HepG2 (cell line): ENCODE measurements around the gene TSGA10. TPM values are rescaled to one million over a fixed set of nuclear protein-coding genes. Genes with fewer than 3 reads are reported as not detected.

Experiments used
- ATAC-seq: fragments of 200-7000 bp; cut with Tn5 transposase; 3 replicates; pipeline ENCODE4 v1.9.1; 2020; ENCODE audit warnings: mild to moderate bottlenecking, moderate library complexity
- BruUV-seq: library from RNA; stranded (reverse); fragments of 400-500 nt; replicated peaks from 2 replicates; lab custom pipeline; 2021; lab: Mats Ljungman, UMichigan
- CTCF ChIA-PET: fragments of 300-600 bp; formaldehyde crosslinking; extraction: SDS; loops from one replicate; lab custom pipeline; 2021; ENCODE audit warnings: low total read pairs, inconsistent platforms, low intra/inter-chr PET ratio; lab: Yijun Ruan, JAX
- POLR2A ChIA-PET: fragments of 350-600 bp; sonication (Branson Sonifier 250); formaldehyde crosslinking; loops from one replicate; lab custom pipeline; 2020; ENCODE audit warnings: antibody characterized with exemption, inconsistent platforms; lab: Yijun Ruan, JAX
- DNase-seq: peaks from one replicate; pipeline ENCODE4 v3.0.0-alpha.2; 2015; ENCODE audit warnings: low spot score
- FAIRE-seq: peaks from 3 replicates; lab custom pipeline; 2011; peaks lifted over from hg19 to GRCh38; lab: Jason Lieb, UNC
- H2AFZ ChIP-seq: one replicate; pipeline ENCODE4 v1.6.1; 2011; ENCODE audit warnings: low read length, inconsistent platforms
- H3K27ac ChIP-seq: fragments of 300-600 bp; 3 replicates; pipeline ENCODE4 v1.8.0; 2011; ENCODE audit warnings: mixed run types, mild to moderate bottlenecking, mixed read lengths, low read length, inconsistent platforms; ENCODE audit not compliant: insufficient read depth; ENCODE audit errors: extremely low read length
- H3K27me3 ChIP-seq, 2 experiments: fragments of 200-600 bp in 1 of 2; 2 replicates in 1 of 2; 3 replicates in 1 of 2; pipeline versions ENCODE4 v1.6.0 to v1.8.0; 2011; ENCODE audit warnings: low read length in 2 of 2, mild to moderate bottlenecking in 2 of 2, moderate library complexity in 2 of 2, inconsistent platforms in 1 of 2; ENCODE audit not compliant: insufficient read depth in 2 of 2, control insufficient read depth in 1 of 2
- H3K36me3 ChIP-seq, 2 experiments: fragments of 200-600 bp in 1 of 2; replicated peaks in 1 of 2; 2 replicates in 1 of 2; 3 replicates in 1 of 2; pipeline versions ENCODE4 v1.5.1 to v1.8.0; 2011; ENCODE audit warnings: low read length in 2 of 2, inconsistent platforms in 1 of 2; ENCODE audit not compliant: insufficient read depth in 2 of 2, control insufficient read depth in 1 of 2
- H3K4me1 ChIP-seq: 2 replicates; pipeline ENCODE4 v1.5.1; 2012; ENCODE audit warnings: low read length, inconsistent platforms; ENCODE audit not compliant: insufficient read depth
- H3K4me2 ChIP-seq: 2 replicates; pipeline ENCODE4 v1.6.0; 2011; ENCODE audit warnings: low read depth, low read length, inconsistent platforms
- H3K4me3 ChIP-seq, 3 experiments: fragments of 200-600 bp in 1 of 3; sonication (generic), shearing (Covaris generic) in 1 of 3; replicated peaks in 1 of 3; 2 replicates each; pipeline ENCODE4 v1.5.1; 2011 to 2016; ENCODE audit warnings: low read length in 3 of 3, inconsistent platforms in 2 of 3, low read depth in 2 of 3, mild to moderate bottlenecking in 2 of 3, control low read depth in 1 of 3, mixed read lengths in 1 of 3; ENCODE audit not compliant: insufficient read depth in 1 of 3
- H3K79me2 ChIP-seq: one replicate; pipeline ENCODE4 v1.6.1; 2011; ENCODE audit warnings: low read length, inconsistent platforms; ENCODE audit not compliant: insufficient read depth
- H3K9ac ChIP-seq: 2 replicates; pipeline ENCODE4 v1.6.0; 2011; ENCODE audit warnings: mild to moderate bottlenecking, low read depth, low read length, inconsistent platforms; ENCODE audit not compliant: insufficient read depth
- H3K9me3 ChIP-seq: 2 replicates; pipeline ENCODE4 v1.5.1; 2012; ENCODE audit warnings: mild to moderate bottlenecking, low read length
- H4K20me1 ChIP-seq: 2 replicates; pipeline ENCODE4 v1.6.0; 2011; ENCODE audit warnings: inconsistent platforms, mild to moderate bottlenecking, low read length, moderate library complexity; ENCODE audit not compliant: insufficient read depth
- ATRX ChIP-seq: sonication (generic); formaldehyde crosslinking; IDR thresholded peaks from 2 replicates; pipeline ENCODE4 v1.4.0; 2020; ENCODE audit warnings: missing genetic modification reagents, borderline replicate concordance
- CREB1 ChIP-seq, 2 experiments: fragments of 450-650 bp in 1 of 2; IDR thresholded peaks; 2 replicates each; pipeline ENCODE4 v1.6.1; 2016 to 2017; ENCODE audit warnings: control low read depth in 1 of 2, mild to moderate bottlenecking in 1 of 2, missing compliant biosample characterization in 1 of 2, missing genetic modification characterization in 1 of 2
- MAFK ChIP-seq, 2 experiments: IDR thresholded peaks in 1 of 2; conservative IDR thresholded peaks in 1 of 2; 2 replicates each; pipeline ENCODE4 v1.6.1; 2011; ENCODE audit warnings: improper control_type of control experiment in 2 of 2, low read length in 2 of 2
- NFIB ChIP-seq: sonication (generic); formaldehyde crosslinking; IDR thresholded peaks from 2 replicates; pipeline ENCODE4 v1.9.0; 2021; ENCODE audit warnings: missing genetic modification reagents, mild to moderate bottlenecking, borderline replicate concordance
- PAXIP1 ChIP-seq: sonication (generic); formaldehyde crosslinking; conservative IDR thresholded peaks from 2 replicates; pipeline ENCODE4 v1.4.0; 2020; ENCODE audit warnings: mild to moderate bottlenecking, missing genetic modification reagents, moderate library complexity
- RBAK ChIP-seq: sonication (generic); formaldehyde crosslinking; IDR thresholded peaks from 2 replicates; pipeline ENCODE4 v1.5.1; 2020; ENCODE audit warnings: mild to moderate bottlenecking, missing genetic modification reagents
- SMYD3 ChIP-seq: sonication (generic); formaldehyde crosslinking; IDR thresholded peaks from 2 replicates; pipeline ENCODE4 v1.8.1; 2023; ENCODE audit warnings: mild to moderate bottlenecking, missing genetic modification reagents
- TBX2 ChIP-seq: sonication (generic); formaldehyde crosslinking; IDR thresholded peaks from 2 replicates; pipeline ENCODE4 v1.5.0; 2020; ENCODE audit warnings: missing genetic modification reagents, mild to moderate bottlenecking, borderline replicate concordance
- ZNF20 ChIP-seq: sonication (generic); formaldehyde crosslinking; IDR thresholded peaks from 2 replicates; pipeline ENCODE4 v1.4.0; 2020; ENCODE audit warnings: mild to moderate bottlenecking, moderate library complexity, missing genetic modification reagents
- ZNF232 ChIP-seq: sonication (generic); formaldehyde crosslinking; IDR thresholded peaks from 2 replicates; pipeline ENCODE4 v1.4.0; 2020; ENCODE audit warnings: missing genetic modification reagents, borderline replicate concordance
- WGBS: methylation state at CpG from one replicate; pipeline ENCODE4 v1.1.6; 2017; ENCODE audit warnings: low lambda C conversion rate; 5-methylcytosine and 5-hydroxymethylcytosine counted together
- in situ Hi-C: cut with HindIII; loops from 2 replicates; pipeline ENCODE4 v1.10.0; 2017; ENCODE audit warnings: low pct_unique_long_range_greater_than_20kb; ENCODE audit not compliant: extremely low pct_ligation_motif_present
- intact Hi-C: fragments of 100-400 bp; cut with micrococcal nuclease; formaldehyde crosslinking; loops from one replicate; pipeline ENCODE4 v1.10.0; 2022; ENCODE audit not compliant: unreplicated experiment
- polyA plus RNA-seq, 8 experiments: library from polyadenylated mRNA; depleted of rRNA in 3 of 8; stranded (reverse) in 7 of 8; unstranded in 1 of 8; fragments of >200 nt; fragmentation: Illumina TruSeq in 4 of 8; extraction: Trizol in 4 of 8; gene quantifications; 2 replicates each; pipeline versions ENCODE4 v1.2.1 to v1.2.3, GENCODE V29; 2011 to 2016; ENCODE audit warnings: low read depth in 4 of 8, missing spikeins in 1 of 8, mixed read lengths in 1 of 8; ENCODE audit not compliant: insufficient read depth in 1 of 8
- total RNA-seq, 5 experiments: library from RNA; depleted of rRNA; stranded (reverse); fragments of >200 nt; fragmentation: Illumina TruSeq; extraction: Trizol; gene quantifications; 2 replicates each; pipeline ENCODE4 v1.2.3, GENCODE V29; 2016; ENCODE audit warnings: low read depth in 1 of 5

TSGA10 gene
- total and polyA plus RNA-seq, 2 of the 13 experiments (the other 11 are each of a cell fraction or from before 2014, with no cell fraction given) = 4.7 to 13.1 TPM

- peaks cover 15% of the 10 kb centered on the region for H3K4me1 ChIP-seq
- no peak for TF ChIP-seq CREB1 (IDR thresholded peaks at IDR 0.05)
- 0 out of 2 replicates have a peak, but pooled peaks have one; percentile 12 for TF ChIP-seq CREB1 (CRISPR knock-in tag; IDR thresholded peaks at IDR 0.05)
- no peak for TF ChIP-seq TBX2
- TF ChIP-seq, all 625 proteins: peak for 1
- Histone ChIP-seq H3K4me2 (peak overlapping the region; percentile 13), H3K9ac (no peak overlapping the region), H3K9me3 (no peaks in the 10 kb centered on the region), H3K79me2 (no peaks in the 10 kb centered on the region), H3K4me3 (no peak overlapping the region; a peak in 1 of 6 replicates), H4K20me1 (no peaks in the 10 kb centered on the region), H3K27me3 (no peaks in the 10 kb centered on the region), H3K27ac (no peak overlapping the region), H3K36me3 (no peaks in the 10 kb centered on the region), H2AFZ (no peak overlapping the region)
- ChIA-PET POLR2A (no interaction called here), CTCF (interaction anchor here (2.8 kb wide), 1 partner anchor 418 kb away, joined by 32 read pairs; no protein-coding TSS in a partner anchor)
- DNase-seq (no peak), FAIRE-seq (no peak), ATAC-seq (0 out of 3 replicates have a peak, but pooled peaks have one; percentile 9)
- no TSS peak for BruUV-seq
- intact Hi-C loops (loop anchor here (10.0 kb wide), 1 partner anchor 123 kb away; no protein-coding TSS in a partner anchor), in situ Hi-C loops (loop anchor here (5.0 kb wide), 2 partner anchors 186 to 421 kb away; no protein-coding TSS in a partner anchor)
- WGBS = 14% methylated on average over 3 of the region's 3 CpGs
Observed at GRCh38 chr2:99067871-99068625, 86.7 kb downstream of the TSGA10 start.

GRCh38 chr2:99066075-99066958, 88.4 kb downstream of the TSGA10 start:
- DNase-seq = peak; percentile 64
- FAIRE-seq = peak; percentile 48
- Histone ChIP-seq H3K4me2 (peak overlapping the region; percentile 63), H4K20me1 (no peaks in the 10 kb centered on the region), H3K9me3 (no peaks in the 10 kb centered on the region), H3K27me3 (no peaks in the 10 kb centered on the region), H3K4me1 (peaks cover 15% of the 10 kb centered on the region), H2AFZ (peak overlapping the region; percentile 94), H3K4me3 (peak overlapping the region; percentile 27 to 51 (median 41); a peak in 5 of 6 replicates), H3K36me3 (no peaks in the 10 kb centered on the region), H3K9ac (peak overlapping the region; percentile 33; the same call in 1 of the 2 replicates), H3K27ac (no peak overlapping the region), H3K79me2 (no peaks in the 10 kb centered on the region)
- ChIA-PET CTCF (interaction anchor here (0.9 to 2.8 kb wide), 5 partner anchors 186 to 653 kb away, joined by 4 to 32 read pairs (median 5); no protein-coding TSS in a partner anchor), POLR2A (interaction anchor here (1.5 kb wide), 1 partner anchor 89 kb away, joined by 6 read pairs; the partner anchor contains the start of genes LIPT1 and TSGA10)
- 23% methylated on average over 3 of the region's 3 CpGs for WGBS
- intact Hi-C loops (loop anchor here (1.0 to 10.0 kb wide), 6 partner anchors 113 to 654 kb away; no protein-coding TSS in a partner anchor), in situ Hi-C loops (loop anchor here (5.0 kb wide), 2 partner anchors 184 to 419 kb away; no protein-coding TSS in a partner anchor)
- BruUV-seq = no TSS peak
- ATAC-seq = peak; percentile 99
- no peak for TF ChIP-seq ZNF232 (CRISPR knock-in tag)
- TF ChIP-seq NFIB (CRISPR knock-in tag) = no peak
- no peak for TF ChIP-seq ZNF20 (CRISPR knock-in tag)
- TF ChIP-seq ATRX (CRISPR knock-in tag) = no peak
- 0 out of 2 replicates have a peak, but pooled peaks have one; percentile 47 for TF ChIP-seq SMYD3 (CRISPR knock-in tag)
- TF ChIP-seq MAFK (conservative IDR thresholded peaks at IDR 0.05 in 1 of 2, IDR thresholded peaks at IDR 0.05 in 1 of 2; ENCODE audit: low read length in 2 of 2) = no peak
- TF ChIP-seq RBAK (CRISPR knock-in tag) = no peak
- no peak for TF ChIP-seq PAXIP1
